ENCODE data around the gene DENR. TPM values are rescaled to one million over a fixed set of nuclear protein-coding genes. Genes with fewer than 3 reads are reported as not detected.
"Not testable (repeated sequence)": the region's sequence is repeated elsewhere in the genome, so short reads cannot be mapped to it uniquely, and the experiment has no call there.

The DENR gene
- total RNA-seq, 1 donor from 2014 or later, result 49.1 TPM

- no peak for DNase-seq (ENCODE audit: low read depth)
- peak; percentile 74 for TF ChIP-seq CTCF (conservative IDR thresholded peaks at IDR 0.05; ENCODE audit: low read depth, low read length)
- no peak overlapping the region for H3K4me3 ChIP-seq (ENCODE audit: low read depth, low read length)
Observed at GRCh38 chr12:122793685-122794106, 41.1 kb downstream of the DENR start.

GRCh38 chr12:122795807-122796206 lies 43.2 kb downstream of the DENR start:
- TF ChIP-seq CTCF (conservative IDR thresholded peaks at IDR 0.05; ENCODE audit: low read depth, low read length), result no peak
- no peak overlapping the region for H3K4me3 ChIP-seq (ENCODE audit: low read depth, low read length)
- DNase-seq (ENCODE audit: low read depth), result no peak

GRCh38 chr12:122799641-122800243 lies 47.1 kb downstream of the DENR start:
- no peak for TF ChIP-seq CTCF (conservative IDR thresholded peaks at IDR 0.05; ENCODE audit: low read depth, low read length)
- DNase-seq (ENCODE audit: low read depth), result no peak
- no peak overlapping the region for H3K4me3 ChIP-seq (ENCODE audit: low read depth, low read length)

- no peak for TF ChIP-seq CTCF (conservative IDR thresholded peaks at IDR 0.05; ENCODE audit: low read depth, low read length)
- H3K4me3 ChIP-seq (ENCODE audit: low read depth, low read length), result no peak overlapping the region
- DNase-seq (ENCODE audit: low read depth), result no peak
Observed at GRCh38 chr12:122803937-122804336, 51.3 kb downstream of the DENR start.

- not testable (repeated sequence) for H3K4me3 ChIP-seq (ENCODE audit: low read depth, low read length); DNase-seq (ENCODE audit: low read depth)
Observed at GRCh38 chr12:122804957-122805356, 52.3 kb downstream of the DENR start.

- H3K4me3 ChIP-seq (ENCODE audit: low read depth, low read length), result no peak overlapping the region
- no peak for DNase-seq (ENCODE audit: low read depth)
- no peak for TF ChIP-seq CTCF (conservative IDR thresholded peaks at IDR 0.05; ENCODE audit: low read depth, low read length)
Observed at GRCh38 chr12:122807651-122808050, 55.0 kb downstream of the DENR start.

- no peak overlapping the region for H3K4me3 ChIP-seq (ENCODE audit: low read depth, low read length)
- TF ChIP-seq CTCF (conservative IDR thresholded peaks at IDR 0.05; ENCODE audit: low read depth, low read length), result no peak
- no peak for DNase-seq (ENCODE audit: low read depth)
Observed at GRCh38 chr12:122811777-122812176, 59.2 kb downstream of the DENR start.
